ENCODE data around the gene DEPDC5. TPM values are rescaled to one million over a fixed set of nuclear protein-coding genes. Genes with fewer than 3 reads are reported as not detected.
A peak's percentile ranks its signal among the peaks of the same experiment; 100 is the strongest.

The DEPDC5 gene
- total RNA-seq, 3 donors from 2014 or later, result 48.7 to 53.1 (median 49.5) TPM

DNA sequence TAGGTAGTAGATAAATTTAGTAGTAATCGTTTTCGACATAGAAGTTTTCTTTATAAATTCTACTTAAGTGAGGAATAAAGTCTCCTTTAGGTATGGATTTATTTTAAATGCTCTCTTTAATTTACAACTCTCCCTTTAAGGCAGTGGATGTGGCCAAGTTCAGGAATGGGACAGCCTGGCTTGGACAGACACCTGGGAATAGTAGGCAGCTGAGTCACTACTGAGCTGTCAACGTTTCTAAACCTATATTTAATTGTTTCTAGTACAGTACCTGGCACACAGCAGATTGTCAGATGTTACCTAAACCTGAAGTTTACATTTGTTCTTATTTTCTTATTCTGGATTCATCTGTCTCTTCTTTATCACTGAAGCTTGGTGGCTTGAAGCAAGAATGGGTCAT, 85.1 kb downstream of the DEPDC5 start:
- intact Hi-C loops (cut with DNase I, micrococcal nuclease), result no loop called here
- Histone ChIP-seq H3K4me3 (no peak overlapping the region), H3K36me3 (ENCODE audit: low read depth) (no peaks in the 10 kb centered on the region), H3K9me3 (no peaks in the 10 kb centered on the region), H3K4me1 (ENCODE audit: low read depth) (no peaks in the 10 kb centered on the region)
- DNase-seq, result no peak
- no peak for ATAC-seq
- TF ChIP-seq, protein P1, sequence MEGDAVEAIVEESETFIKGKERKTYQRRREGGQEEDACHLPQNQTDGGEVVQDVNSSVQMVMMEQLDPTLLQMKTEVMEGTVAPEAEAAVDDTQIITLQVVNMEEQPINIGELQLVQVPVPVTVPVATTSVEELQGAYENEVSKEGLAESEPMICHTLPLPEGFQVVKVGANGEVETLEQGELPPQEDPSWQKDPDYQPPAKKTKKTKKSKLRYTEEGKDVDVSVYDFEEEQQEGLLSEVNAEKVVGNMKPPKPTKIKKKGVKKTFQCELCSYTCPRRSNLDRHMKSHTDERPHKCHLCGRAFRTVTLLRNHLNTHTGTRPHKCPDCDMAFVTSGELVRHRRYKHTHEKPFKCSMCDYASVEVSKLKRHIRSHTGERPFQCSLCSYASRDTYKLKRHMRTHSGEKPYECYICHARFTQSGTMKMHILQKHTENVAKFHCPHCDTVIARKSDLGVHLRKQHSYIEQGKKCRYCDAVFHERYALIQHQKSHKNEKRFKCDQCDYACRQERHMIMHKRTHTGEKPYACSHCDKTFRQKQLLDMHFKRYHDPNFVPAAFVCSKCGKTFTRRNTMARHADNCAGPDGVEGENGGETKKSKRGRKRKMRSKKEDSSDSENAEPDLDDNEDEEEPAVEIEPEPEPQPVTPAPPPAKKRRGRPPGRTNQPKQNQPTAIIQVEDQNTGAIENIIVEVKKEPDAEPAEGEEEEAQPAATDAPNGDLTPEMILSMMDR (IDR thresholded peaks at IDR 0.05), result no peak

DNA sequence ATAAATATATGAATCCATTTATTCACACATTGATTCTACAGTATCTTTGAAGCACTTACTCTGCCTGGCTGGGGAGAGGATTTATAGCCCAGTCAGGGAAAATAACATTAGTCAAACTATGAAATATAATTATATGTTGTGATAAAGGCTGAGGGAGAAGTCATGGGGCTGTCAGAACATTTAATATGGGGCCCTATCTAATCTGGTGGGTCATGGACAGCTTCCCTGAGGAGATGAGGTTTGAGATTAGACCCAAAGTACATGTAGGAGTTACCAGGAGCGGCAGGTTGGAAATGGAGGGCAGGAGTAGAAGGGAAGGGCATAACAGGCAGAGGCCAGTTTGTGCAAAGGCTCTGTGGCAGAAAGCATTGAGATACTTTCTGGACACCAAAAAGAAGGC, 86.2 kb downstream of the DEPDC5 start:
- peaks cover 4% of the 10 kb centered on the region for H3K36me3 ChIP-seq (ENCODE audit: low read depth)
- H3K4me3 ChIP-seq, result no peak overlapping the region
- DNase-seq (no peak), ATAC-seq (no peak)
- TF ChIP-seq, protein P1 (IDR thresholded peaks at IDR 0.05), result no peak
- no peaks in the 10 kb centered on the region for H3K9me3 ChIP-seq
- H3K4me1 ChIP-seq (ENCODE audit: low read depth), result no peaks in the 10 kb centered on the region
- intact Hi-C loops (cut with DNase I, micrococcal nuclease), result no loop called here

DNA sequence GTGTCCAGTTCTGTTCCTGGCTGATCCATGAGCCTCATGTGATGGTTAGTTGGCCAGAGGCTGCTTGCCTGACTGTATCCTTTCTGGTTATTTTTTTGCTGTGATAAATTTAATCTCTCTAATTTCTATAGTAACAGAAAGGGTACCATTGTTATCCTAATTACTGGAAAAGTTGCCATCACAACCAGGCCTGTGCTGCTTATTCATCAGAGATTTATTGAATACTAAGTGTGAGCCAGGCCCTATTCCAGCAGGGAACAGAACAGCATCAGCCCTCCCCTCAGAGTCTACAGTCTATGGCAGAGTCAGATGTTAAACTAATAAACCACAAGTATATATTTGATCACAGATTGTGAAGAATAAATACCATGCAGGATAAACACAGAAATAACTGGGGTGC, 86.8 kb downstream of the DEPDC5 start:
- TF ChIP-seq, protein P1 (IDR thresholded peaks at IDR 0.05), result no peak
- Histone ChIP-seq H3K36me3 (ENCODE audit: low read depth) (peaks cover 8% of the 10 kb centered on the region), H3K4me1 (ENCODE audit: low read depth) (no peaks in the 10 kb centered on the region), H3K4me3 (no peak overlapping the region), H3K9me3 (no peaks in the 10 kb centered on the region)
- intact Hi-C loops (cut with DNase I, micrococcal nuclease), result no loop called here
- DNase-seq, result no peak
- ATAC-seq, result no peak

DNA sequence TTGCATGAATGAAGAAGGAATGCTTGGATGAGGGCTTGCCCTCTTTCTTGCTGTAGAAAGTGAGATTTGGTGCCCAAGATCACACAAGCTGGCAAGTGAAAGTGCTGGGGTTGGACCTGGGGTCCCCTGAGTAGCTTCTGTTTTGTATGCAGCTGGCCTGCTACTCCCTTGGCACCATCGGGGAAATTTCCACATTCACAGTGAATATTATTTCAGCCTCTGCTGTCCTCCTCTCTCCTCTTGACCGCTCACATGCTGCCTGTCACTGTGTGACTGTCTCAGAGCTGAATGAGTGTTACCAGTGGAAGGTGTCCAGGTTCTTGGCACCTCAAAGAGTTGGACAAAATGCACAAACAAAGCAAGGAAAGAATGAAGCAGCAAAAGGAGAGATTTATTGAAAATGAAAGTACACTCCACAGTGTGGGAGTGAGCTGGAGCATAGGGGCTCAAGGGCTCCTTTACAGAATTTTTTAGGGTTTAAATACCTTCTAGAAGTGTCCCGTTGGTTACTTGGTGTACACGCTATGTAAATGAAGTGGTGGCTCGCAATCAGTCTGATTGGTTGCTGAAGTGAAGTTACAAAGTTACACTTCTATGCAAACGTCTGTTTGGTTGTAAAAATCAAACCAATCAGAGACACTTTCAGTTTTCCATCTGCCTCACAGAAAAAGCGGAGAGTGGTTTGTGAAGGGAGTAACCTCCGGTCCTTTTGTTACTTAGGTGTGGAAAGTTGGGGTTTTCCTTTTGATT, 87.4 kb downstream of the DEPDC5 start:
- ATAC-seq, result peak; percentile 62
- TF ChIP-seq, protein P1 (IDR thresholded peaks at IDR 0.05), result no peak
- no peak for DNase-seq
- intact Hi-C loops (cut with DNase I, micrococcal nuclease), result no loop called here
- Histone ChIP-seq H3K4me3 (no peak overlapping the region), H3K36me3 (ENCODE audit: low read depth) (peaks cover 8% of the 10 kb centered on the region), H3K9me3 (no peaks in the 10 kb centered on the region), H3K4me1 (ENCODE audit: low read depth) (no peaks in the 10 kb centered on the region)

DNA sequence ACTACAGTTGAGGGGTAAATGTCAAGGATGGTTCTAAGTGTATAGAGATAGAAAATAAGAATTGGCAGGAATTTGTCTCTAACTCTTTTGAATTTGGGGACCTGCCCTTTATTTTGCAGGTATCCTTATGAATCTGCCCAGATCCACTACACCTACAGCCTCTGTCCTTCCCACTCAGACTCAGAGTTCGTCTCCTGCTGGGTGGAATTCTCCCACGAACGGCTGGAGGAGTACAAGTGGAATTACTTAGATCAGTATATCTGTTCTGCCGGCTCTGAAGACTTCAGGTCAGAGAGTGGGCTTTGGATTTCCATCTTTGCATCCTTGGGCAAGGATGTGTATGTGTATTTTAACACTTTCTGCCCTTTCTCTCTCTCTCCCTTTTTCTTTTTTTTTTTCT, 89.7 kb downstream of the DEPDC5 start:
- intact Hi-C loops (cut with DNase I, micrococcal nuclease), result no loop called here
- TF ChIP-seq, protein P1 (IDR thresholded peaks at IDR 0.05), result no peak
- DNase-seq, result no peak
- no peak overlapping the region for H3K4me3 ChIP-seq
- H3K4me1 ChIP-seq (ENCODE audit: low read depth), result no peaks in the 10 kb centered on the region
- peaks cover 11% of the 10 kb centered on the region for H3K36me3 ChIP-seq (ENCODE audit: low read depth)
- H3K9me3 ChIP-seq, result no peaks in the 10 kb centered on the region
- no peak for ATAC-seq
